Astrocyte of the spinal cord (primary cell): Measurements from ENCODE around the gene MRPL38.

Source experiments
- DNase-seq: peaks from one replicate; pipeline ENCODE4 v3.0.0; 2011; ENCODE audit warnings: low read depth, low spot score
- H3K4me3 ChIP-seq: 2 replicates; pipeline ENCODE4 v1.5.1; 2011; ENCODE audit warnings: low read depth, mild to moderate bottlenecking, low read length, moderate library complexity
- in situ Hi-C: cut with HindIII; loops from 2 replicates; pipeline ENCODE4 v1.10.0; 2017; ENCODE audit warnings: low sequenced_read_pairs
- TF ChIP-seq, protein P1 (sequence below): IDR thresholded peaks from 2 replicates; pipeline ENCODE4 v1.5.1; 2012; ENCODE audit warnings: low read depth, mild to moderate bottlenecking, low read length, inconsistent platforms

Gene MRPL38

GRCh38 chr17:75921596-75921995 is 16.9 kb upstream of the MRPL38 start:
- TF ChIP-seq, protein P1, sequence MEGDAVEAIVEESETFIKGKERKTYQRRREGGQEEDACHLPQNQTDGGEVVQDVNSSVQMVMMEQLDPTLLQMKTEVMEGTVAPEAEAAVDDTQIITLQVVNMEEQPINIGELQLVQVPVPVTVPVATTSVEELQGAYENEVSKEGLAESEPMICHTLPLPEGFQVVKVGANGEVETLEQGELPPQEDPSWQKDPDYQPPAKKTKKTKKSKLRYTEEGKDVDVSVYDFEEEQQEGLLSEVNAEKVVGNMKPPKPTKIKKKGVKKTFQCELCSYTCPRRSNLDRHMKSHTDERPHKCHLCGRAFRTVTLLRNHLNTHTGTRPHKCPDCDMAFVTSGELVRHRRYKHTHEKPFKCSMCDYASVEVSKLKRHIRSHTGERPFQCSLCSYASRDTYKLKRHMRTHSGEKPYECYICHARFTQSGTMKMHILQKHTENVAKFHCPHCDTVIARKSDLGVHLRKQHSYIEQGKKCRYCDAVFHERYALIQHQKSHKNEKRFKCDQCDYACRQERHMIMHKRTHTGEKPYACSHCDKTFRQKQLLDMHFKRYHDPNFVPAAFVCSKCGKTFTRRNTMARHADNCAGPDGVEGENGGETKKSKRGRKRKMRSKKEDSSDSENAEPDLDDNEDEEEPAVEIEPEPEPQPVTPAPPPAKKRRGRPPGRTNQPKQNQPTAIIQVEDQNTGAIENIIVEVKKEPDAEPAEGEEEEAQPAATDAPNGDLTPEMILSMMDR: no peak
- DNase-seq: no peak
- no peak overlapping the region for H3K4me3 ChIP-seq
- in situ Hi-C loops: no loop called here

GRCh38 chr17:75920045-75920560 is 15.4 kb upstream of the MRPL38 start:
- TF ChIP-seq, protein P1: no peak

DNA sequence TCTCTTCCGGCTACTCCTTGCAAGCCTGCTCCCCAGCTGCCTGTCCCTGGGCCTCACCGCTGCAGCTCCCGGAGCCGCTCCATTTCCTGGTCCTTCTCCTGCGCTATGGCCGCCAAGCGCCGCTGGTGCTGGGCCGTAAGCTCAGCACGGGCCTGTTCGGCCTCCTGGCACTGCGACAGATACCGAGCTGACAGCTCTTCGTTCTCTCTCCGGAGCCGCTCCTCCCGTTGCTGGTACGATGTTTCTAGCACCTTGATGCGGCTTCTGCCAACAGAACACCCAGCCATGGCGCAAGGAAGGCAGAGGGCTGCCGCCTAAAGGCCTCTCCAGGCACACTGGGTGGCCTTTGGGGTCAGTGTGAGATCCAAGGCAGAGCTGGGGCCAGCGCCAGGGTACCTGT is 14.9 kb upstream of the MRPL38 start:
- no peak overlapping the region for H3K4me3 ChIP-seq
- in situ Hi-C loops: no loop called here
- TF ChIP-seq, protein P1: no peak
- no peak for DNase-seq

More at GRCh38 chr17:75920045-75920560, 15.4 kb upstream of the MRPL38 start:
- no peak overlapping the region for H3K4me3 ChIP-seq
- in situ Hi-C loops: no loop called here
- no peak for DNase-seq

- no peak overlapping the region for H3K4me3 ChIP-seq
- in situ Hi-C loops: no loop called here
- TF ChIP-seq, protein P1: no peak
- no peak for DNase-seq
Measured at GRCh38 chr17:75917917-75918445, 13.3 kb upstream of the MRPL38 start.

GRCh38 chr17:75917141-75917916 is 12.6 kb upstream of the MRPL38 start:
- DNase-seq: no peak
- in situ Hi-C loops: no loop called here
- no peak overlapping the region for H3K4me3 ChIP-seq
- TF ChIP-seq, protein P1: no peak

DNA sequence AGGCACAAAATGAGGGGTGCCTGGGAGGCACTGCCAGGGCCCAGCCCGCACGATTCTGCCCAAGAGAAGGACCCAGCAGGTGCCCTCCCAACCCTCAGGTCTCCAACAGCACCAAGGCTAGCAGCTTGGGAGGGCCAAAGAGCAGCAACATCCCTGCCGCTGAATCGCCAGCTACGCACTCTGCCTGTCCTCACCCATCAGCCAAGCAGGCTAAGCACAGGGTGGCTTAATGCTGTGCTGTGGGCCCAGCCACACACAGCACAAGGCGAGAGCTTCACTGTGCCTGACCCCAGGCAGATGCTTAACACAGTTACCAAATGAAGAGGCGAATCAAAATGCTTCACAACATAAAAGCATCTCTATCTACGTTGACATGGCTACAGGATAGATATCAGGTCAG is 10.6 kb upstream of the MRPL38 start:
- TF ChIP-seq, protein P1: no peak
- in situ Hi-C loops: no loop called here
- H3K4me3 ChIP-seq: no peak overlapping the region
- DNase-seq: no peak
